ENCODE measurements around the gene TECPR2. TPM values are rescaled to one million over a fixed set of nuclear protein-coding genes. Genes with fewer than 3 reads are reported as not detected.

The TECPR2 gene
- polyA plus RNA-seq, 1 donor (not counting 4 experiments of a cell fraction or from before 2014, with no cell fraction given), result 8.3 TPM

DNA sequence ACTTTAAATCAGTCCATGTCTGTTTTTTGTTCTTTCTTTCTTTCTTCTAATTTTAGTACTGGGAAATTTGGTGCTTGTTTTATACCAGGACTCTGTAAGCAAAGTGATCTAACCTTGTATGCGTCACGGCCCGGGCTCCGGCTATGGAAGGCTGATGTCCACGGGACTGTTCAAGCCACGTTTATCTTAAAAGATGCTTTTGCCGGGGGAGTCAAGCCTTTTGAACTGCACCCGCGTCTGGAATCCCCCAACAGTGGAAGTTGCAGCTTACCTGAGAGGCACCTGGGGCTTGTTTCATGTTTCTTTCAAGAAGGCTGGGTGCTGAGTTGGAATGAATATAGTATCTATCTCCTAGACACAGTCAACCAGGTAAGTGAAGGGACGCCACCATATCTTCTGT lies 62.2 kb downstream of the TECPR2 start:
- no peak overlapping the region for H3K27ac ChIP-seq (ENCODE audit: control insufficient read depth, insufficient read depth, low read length)
- DNase-seq (ENCODE audit: low read depth, low spot score), result no peak
- no peak overlapping the region for H3K9ac ChIP-seq (ENCODE audit: control insufficient read depth, extremely low read depth, insufficient read depth, low read length)
- H3K4me3 ChIP-seq (ENCODE audit: control insufficient read depth in 2 of 3, extremely low read depth in 1 of 3, insufficient read depth in 2 of 3, low read depth in 1 of 3, low read length in 3 of 3), result no peak overlapping the region
- H3K4me1 ChIP-seq (ENCODE audit: control insufficient read depth, extremely low read depth, insufficient read depth, low read length), result no peaks in the 10 kb centered on the region
- H3K9me3 ChIP-seq (ENCODE audit: control insufficient read depth, low read depth, low read length), result no peaks in the 10 kb centered on the region
- H3K27me3 ChIP-seq (ENCODE audit: control insufficient read depth, extremely low read depth, insufficient read depth, low read length), result no peaks in the 10 kb centered on the region
- H3K4me2 ChIP-seq (ENCODE audit: control insufficient read depth, extremely low read depth, insufficient read depth, low read depth, low read length), result no peak overlapping the region
- no peak for FAIRE-seq
- dilution Hi-C loops (cut with MboI; ENCODE audit: extremely low pct_ligation_motif_present, low sequenced_read_pairs), result no loop called here
- H3K9me1 ChIP-seq (ENCODE audit: control insufficient read depth, extremely low read depth, insufficient read depth, low read length), result no peaks in the 10 kb centered on the region
- no peak overlapping the region for H2AFZ ChIP-seq (ENCODE audit: control insufficient read depth, low read length)
- no peaks in the 10 kb centered on the region for H4K20me1 ChIP-seq (ENCODE audit: control insufficient read depth, extremely low read depth, insufficient read depth, low read length)
- no peaks in the 10 kb centered on the region for H3K79me2 ChIP-seq (ENCODE audit: control insufficient read depth, insufficient read depth, low read length)
- peaks cover 7 to 8% of the 10 kb centered on the region in 2 experiments for H3K36me3 ChIP-seq (ENCODE audit: control insufficient read depth in 2 of 2, extremely low read depth in 1 of 2, insufficient read depth in 2 of 2, low read length in 2 of 2)
- TF ChIP-seq, protein P1, sequence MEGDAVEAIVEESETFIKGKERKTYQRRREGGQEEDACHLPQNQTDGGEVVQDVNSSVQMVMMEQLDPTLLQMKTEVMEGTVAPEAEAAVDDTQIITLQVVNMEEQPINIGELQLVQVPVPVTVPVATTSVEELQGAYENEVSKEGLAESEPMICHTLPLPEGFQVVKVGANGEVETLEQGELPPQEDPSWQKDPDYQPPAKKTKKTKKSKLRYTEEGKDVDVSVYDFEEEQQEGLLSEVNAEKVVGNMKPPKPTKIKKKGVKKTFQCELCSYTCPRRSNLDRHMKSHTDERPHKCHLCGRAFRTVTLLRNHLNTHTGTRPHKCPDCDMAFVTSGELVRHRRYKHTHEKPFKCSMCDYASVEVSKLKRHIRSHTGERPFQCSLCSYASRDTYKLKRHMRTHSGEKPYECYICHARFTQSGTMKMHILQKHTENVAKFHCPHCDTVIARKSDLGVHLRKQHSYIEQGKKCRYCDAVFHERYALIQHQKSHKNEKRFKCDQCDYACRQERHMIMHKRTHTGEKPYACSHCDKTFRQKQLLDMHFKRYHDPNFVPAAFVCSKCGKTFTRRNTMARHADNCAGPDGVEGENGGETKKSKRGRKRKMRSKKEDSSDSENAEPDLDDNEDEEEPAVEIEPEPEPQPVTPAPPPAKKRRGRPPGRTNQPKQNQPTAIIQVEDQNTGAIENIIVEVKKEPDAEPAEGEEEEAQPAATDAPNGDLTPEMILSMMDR (optimal IDR thresholded peaks at IDR 0.05 in 1 of 3, IDR thresholded peaks at IDR 0.05 in 1 of 3, conservative IDR thresholded peaks at IDR 0.05 in 1 of 3; ENCODE audit: extremely low read depth in 1 of 3, insufficient read depth in 2 of 3, low read length in 3 of 3), result no peak
- TF ChIP-seq EZH2 (IDR thresholded peaks at IDR 0.05; ENCODE audit: low read length), result no peak

DNA sequence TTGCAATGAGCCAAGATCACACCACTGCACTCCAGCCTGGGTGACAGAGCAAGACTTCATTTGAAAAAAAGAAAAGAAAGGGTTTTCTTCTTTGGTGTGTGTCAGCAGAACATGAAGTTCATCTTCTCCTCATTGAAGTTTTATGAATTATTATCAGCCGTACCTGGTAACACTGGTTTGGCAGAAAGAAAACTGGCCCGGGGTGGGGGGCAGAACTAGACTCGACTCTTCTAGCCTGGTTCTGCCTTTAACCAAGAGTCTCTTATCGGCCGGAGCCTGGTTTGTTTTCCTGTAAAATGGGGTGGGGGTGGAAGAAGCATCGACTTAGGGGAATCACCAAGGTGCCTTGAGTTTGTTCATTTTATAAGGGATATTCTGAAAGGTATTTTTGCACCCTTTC lies 64.1 kb downstream of the TECPR2 start:
- TF ChIP-seq, protein P1 (optimal IDR thresholded peaks at IDR 0.05 in 1 of 3, IDR thresholded peaks at IDR 0.05 in 1 of 3, conservative IDR thresholded peaks at IDR 0.05 in 1 of 3; ENCODE audit: extremely low read depth in 1 of 3, insufficient read depth in 2 of 3, low read length in 3 of 3), result no peak
- H3K9me3 ChIP-seq (ENCODE audit: control insufficient read depth, low read depth, low read length), result no peaks in the 10 kb centered on the region
- DNase-seq (ENCODE audit: low read depth, low spot score) (no peak), FAIRE-seq (no peak)
- H3K4me1 ChIP-seq (ENCODE audit: control insufficient read depth, extremely low read depth, insufficient read depth, low read length), result no peaks in the 10 kb centered on the region
- H2AFZ ChIP-seq (ENCODE audit: control insufficient read depth, low read length), result no peak overlapping the region
- no peaks in the 10 kb centered on the region for H3K9me1 ChIP-seq (ENCODE audit: control insufficient read depth, extremely low read depth, insufficient read depth, low read length)
- no peaks in the 10 kb centered on the region for H3K79me2 ChIP-seq (ENCODE audit: control insufficient read depth, insufficient read depth, low read length)
- H3K4me3 ChIP-seq (ENCODE audit: control insufficient read depth in 2 of 3, extremely low read depth in 1 of 3, insufficient read depth in 2 of 3, low read depth in 1 of 3, low read length in 3 of 3), result no peak overlapping the region
- dilution Hi-C loops (cut with MboI; ENCODE audit: extremely low pct_ligation_motif_present, low sequenced_read_pairs), result no loop called here
- H4K20me1 ChIP-seq (ENCODE audit: control insufficient read depth, extremely low read depth, insufficient read depth, low read length), result no peaks in the 10 kb centered on the region
- H3K9ac ChIP-seq (ENCODE audit: control insufficient read depth, extremely low read depth, insufficient read depth, low read length), result no peak overlapping the region
- peaks cover 7 to 8% of the 10 kb centered on the region in 2 experiments for H3K36me3 ChIP-seq (ENCODE audit: control insufficient read depth in 2 of 2, extremely low read depth in 1 of 2, insufficient read depth in 2 of 2, low read length in 2 of 2)
- no peak overlapping the region for H3K4me2 ChIP-seq (ENCODE audit: control insufficient read depth, extremely low read depth, insufficient read depth, low read depth, low read length)
- H3K27ac ChIP-seq (ENCODE audit: control insufficient read depth, insufficient read depth, low read length), result no peak overlapping the region
- H3K27me3 ChIP-seq (ENCODE audit: control insufficient read depth, extremely low read depth, insufficient read depth, low read length), result no peaks in the 10 kb centered on the region
